DMS53 (cell line): ENCODE results near the gene SERGEF.

ENCODE experiments used
- DNase-seq: peaks from one replicate; lab custom pipeline; 2025; lab: John Stamatoyannopoulos, UW

SERGEF gene

DNA sequence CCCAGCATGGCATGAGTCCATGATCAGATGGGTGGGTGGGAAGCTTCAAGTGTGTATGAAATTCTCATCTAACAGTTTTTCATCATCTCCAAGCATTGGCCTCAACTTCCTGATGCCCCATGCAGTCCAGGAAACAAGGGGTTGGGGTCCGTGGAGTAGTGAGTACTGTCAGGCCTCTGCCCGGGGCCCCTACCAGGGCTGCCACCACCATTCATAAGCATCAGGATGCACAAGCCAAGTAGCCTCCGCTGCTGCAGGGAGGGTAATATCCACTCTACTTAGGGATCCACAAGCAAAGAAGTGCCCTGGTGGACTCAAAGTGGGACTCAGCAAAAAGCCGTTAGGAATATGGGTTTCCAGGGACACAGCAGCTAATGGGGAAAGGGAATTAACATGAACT is 229.0 kb downstream of the SERGEF start:
- DNase-seq = no peak

DNA sequence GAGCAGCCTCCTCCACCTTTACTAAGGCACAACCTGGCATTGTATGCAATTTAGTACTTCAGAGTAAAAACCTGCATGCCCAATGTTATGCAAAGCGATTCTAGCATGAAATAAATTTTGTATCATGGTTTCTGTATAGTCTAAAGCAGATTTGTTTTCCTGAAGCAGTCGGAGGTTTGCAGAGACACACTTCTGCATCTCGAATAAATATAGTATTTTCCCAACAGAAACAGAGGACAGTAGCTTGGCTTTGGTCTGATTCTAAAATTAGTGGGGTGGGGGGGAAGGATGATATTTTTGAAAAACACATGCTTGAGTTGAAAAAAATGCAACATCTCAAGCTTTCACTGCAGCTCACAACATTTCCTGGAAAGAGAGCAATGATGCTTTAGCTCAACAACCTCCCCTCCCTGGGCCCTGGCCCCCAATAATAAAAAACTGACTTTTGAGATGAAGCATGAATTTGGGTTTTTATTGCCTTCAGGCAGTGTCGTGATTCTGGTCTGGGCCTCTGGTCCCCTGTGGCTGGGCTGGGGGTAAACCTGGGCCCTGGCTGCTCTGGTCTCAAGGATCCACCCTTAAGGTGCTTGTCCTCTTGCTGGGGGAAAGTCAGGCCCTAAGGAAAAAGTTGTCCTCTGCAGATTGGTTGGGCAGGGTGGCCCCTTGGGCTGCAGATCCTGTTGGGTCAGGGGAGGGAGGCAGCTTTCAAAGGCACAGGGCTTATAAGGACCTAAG is 230.1 kb downstream of the SERGEF start:
- no peak for DNase-seq

DNA sequence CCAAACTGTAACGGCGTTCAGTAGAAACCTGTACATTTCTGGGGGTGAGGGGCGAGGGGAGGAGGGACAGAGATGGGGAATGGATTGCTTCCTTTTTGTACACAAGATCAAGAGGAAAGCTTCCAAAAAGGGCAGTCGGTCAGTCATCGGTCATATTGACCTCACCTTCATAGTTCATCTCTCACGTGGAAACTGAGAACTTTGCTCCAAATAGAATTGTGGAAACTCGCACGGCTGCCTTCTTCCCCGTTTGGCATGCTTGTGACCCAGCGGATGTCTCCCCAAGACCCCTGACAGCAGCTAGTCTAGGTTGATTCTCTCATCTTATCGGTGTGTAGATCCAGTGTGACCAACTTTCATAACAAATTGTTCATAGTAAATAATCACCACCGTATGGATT is 230.7 kb downstream of the SERGEF start:
- DNase-seq = no peak

DNA sequence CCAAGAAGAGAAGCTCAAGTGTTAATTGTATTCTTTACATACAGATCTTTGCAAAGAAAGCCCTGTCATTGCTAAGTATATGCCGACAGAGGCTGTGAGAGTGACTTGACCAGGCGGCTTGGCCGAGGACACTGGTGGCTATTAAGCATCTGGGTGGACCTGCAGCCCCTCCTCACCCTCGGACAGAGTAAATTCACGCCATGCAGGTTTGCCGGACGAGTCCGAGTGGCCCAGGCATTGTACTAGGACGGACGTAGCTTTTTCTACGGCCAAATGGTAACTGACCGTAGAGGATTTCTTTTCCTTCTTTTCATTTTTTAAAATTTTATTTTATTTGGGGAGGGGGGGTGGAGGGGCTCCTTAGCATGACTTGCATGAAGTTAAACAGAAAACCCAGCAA is 231.2 kb downstream of the SERGEF start:
- DNase-seq = no peak

DNA sequence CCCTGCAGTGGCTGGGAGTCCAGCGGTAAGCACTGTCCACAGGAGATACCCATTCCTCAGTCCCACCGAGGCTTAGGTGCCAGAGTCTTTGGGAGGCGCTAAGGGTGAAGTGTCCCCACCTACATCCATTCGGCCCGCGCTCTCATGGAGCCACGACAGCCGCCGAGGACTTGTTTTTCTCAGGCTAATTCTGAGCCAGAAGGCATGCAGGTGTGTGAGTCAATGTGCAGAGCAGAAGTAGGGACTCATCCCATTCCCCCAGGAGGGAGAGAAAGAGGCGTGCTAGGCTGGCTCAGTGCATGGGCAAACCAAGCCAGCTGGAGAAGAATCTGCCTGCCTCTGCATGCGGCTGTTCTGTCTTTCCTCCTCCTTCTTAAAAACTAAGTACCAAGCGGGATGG is 231.6 kb downstream of the SERGEF start:
- DNase-seq = no peak

DNA sequence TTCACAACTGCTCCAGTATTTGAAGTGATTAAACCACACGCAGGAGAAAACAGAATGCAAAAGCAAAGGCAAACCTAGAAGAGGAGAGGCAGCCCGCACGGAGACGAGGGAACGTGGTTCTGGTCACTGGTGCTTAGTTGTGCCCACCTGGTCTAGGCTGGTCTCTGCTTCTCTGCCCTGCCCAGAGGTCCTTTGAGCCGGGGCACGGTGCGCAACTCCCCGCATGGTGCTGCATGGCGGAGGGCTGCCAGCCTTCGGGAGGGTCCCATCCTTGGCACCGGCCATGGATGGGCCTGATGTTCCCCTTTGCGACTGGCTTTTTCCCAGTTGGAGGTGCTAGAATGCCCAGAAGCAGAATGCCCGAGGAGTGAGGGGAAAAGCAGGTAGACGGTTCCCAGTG is 232.2 kb downstream of the SERGEF start:
- DNase-seq = no peak

DNA sequence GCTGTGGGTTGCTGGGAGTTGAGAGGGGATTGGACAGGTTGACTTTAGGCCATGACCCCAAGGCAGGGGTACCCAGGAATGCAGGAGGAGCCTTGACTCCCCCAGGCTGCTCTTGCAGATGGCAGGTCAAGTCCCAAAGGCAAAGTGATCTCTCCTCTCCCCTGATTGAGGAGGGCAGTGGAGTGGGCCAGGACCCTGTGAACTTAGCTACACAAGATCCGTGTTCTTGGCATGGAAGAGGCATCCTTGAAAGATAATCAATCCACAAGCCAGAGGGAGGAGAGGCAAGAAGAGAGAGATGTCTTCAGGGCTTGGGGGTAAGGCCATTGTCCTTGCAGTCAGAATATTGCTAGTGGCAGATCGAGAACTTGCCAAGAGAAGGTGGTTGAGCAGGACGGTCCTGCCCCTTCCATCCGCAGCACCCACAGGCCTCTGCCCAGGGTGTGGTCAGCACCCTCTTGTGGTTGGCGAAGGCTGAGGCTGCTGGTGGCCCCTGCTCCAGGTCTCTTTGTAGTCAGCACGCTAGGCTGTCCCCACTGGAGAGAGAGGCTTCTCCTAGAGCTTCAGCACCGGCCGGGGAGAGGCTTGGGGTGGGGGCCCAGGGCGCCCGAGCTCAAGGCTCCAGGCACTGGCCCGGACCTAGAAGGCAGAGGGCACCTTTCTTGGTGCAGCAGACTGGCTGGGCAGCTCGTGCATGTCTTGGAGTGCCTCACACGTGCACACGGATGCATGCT is 232.8 kb downstream of the SERGEF start:
- no peak for DNase-seq

DNA sequence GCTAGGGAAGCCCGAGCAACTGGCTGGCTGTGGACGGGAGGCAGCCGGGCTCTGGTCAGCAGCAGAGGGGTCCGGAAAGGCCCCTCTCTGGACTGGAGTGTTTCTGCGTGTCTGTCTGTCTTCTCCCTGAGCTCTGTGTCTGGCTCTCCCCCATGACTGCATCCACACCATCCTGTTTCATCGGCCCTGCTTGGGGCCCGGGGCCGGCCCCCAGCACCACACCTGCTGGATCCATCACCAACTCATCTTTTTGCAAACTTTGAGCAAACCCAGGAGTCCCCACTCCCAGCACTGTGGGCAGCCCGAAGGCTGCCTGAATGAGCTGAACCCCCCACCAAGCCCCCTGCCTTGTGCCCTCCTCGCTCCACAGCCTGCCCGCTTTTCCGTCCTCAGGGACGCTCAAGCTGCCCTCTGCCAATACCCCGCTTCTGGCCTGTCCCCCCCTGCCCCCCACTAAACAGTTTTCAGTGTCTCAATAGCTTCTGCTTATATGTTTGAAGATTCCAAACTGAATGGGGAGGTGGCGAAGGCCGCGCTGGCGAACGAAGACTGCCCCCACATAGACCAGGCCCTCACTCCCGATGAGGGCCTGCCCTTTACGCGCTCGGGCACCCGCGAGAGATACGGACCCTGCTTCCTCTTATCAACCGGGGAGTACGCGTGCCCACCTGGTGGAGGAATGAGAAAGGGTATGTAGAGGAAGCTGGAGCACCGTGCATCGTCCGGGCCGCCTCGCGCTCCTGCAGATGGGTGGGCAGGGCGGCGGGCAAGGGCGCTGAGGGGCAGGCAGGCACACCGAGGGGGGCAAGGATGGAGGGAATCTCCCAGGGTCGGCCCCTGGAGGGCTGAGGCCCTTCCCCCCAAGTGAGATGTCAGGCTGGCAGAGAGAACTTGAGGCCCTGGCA is 233.6 kb downstream of the SERGEF start:
- DNase-seq = no peak

DNA sequence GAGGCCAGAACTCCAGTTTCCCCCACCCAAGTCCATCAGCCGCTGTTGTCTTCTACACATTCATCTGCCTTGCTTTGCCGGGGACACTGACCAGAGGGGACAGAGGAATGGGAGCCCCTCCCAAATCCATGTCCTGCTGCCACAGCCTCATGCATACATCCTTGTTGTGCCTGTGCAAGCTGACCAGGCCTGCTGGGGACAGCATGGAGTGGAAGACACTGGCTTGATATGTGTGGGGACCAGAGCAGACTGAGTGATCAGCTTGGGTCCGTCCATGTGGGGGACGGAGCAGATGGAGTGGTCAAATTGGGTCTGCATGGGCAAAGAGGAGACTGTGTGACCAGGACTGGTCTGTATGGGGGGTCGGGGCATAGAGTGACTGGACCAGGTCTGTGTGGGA is 234.5 kb downstream of the SERGEF start:
- DNase-seq = no peak

DNA sequence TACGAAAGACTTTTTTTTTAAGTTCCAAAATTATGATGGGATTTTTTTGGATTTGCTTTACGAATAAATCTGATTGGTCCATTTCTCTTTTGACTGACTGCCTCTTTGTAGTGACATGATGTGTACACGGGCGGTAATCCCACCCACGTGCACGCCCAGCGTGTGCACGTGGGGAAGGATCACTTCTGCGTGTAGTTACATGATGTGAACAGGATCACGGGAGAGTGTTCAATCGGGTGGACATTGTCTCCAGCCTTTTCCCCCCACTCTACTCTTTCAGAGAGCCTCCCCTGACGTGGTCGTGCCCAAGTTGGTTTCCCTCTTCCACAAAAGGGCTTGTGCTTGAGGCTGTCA is 235.1 kb downstream of the SERGEF start:
- DNase-seq = no peak

DNA sequence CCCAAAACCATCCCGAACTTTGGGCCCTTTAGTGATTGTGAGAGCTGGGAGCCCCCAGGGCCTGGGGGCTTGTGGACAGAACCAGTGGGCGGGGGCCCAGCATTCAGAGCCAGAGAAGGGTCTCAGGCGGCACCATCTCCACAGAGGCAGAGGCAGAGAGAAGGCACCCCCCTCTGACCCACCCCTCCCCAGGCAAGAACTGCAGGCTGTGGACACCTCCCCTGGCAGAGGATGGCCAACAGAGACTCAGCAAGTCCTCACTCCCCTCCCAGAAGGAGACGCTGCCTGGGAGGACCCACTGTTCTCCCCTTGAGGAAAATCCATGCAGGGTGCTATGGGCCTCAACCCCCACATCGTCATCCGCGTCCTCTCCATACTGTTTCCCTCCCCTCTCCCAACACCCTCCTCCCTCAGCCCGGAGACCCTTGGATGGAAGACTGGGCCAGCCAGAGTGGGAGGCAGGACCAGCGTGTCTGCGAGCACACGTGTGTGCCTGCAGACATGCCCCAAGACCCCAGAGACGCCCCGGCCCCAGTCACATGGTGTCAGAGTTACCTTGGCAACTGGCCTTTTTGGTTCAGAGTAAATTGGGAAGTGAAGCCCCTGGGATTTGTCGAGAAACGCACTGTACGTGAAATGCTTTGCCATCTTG is 235.6 kb downstream of the SERGEF start:
- DNase-seq = no peak

DNA sequence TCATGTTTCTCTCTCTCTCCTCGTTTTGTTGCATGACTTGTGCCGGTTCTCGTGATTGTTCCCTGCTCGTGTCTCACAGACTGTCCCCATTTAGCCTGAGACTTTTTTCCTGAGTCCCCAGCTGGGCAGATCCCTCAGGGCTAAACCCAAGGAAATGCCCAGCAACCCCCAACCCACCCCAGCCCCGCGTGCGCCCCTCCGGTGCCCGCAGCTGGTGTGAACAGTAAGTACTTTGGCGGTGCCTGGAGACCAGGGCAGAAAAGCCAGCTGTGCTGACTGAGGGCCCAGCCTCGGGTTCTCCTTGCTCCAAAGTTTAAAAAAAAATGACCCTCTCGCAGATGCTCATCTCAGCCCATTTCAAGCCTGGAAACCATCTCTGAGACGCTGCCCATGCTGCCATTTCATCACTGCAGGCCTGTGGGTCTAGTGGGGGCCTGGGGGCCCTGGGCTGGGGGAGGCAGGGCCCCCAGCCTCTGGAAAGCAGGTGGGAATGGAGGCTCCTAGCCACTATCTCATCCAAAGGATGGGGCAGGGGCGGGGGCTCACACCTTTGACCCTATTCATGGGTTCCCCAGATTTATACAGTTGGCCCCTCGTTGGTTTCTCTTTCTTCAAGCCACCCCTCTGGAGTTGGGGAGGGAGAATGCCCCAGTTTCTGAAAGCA is 236.5 kb downstream of the SERGEF start:
- no peak for DNase-seq

DNA sequence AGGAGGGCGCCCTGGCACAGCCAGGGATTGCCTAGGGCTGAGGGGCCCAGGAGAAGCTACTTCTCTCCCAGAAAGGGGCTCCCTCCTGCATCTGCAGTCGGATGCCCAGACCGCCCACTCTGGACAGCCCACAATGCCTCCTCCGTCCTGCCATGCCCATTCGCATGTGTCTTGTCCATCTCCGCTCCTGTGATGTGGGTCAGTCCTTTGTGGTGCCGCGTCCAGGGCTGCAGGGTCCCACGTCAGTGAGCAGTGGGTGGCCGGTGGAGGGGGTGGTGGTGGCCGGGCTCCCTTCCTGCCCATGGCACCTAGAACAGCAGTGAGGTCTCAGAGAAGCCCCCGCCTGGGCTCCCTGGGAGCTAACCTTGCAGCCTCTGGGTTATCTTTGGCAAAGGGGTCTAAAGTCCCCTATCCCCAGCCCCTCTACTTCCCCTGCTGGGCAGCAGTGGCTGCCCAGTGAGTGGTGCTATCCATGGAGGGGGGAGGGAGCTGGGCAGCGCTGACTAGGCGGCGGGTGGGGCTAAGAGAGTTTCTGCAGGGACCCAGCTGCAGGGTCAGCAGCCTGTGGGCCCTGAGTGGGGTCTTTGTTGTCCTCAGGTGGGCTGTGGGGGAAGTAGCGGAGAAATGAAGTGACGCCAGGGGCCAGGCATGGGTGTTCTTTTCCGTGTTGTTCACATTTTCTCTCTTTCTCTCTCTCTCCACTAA is 237.2 kb downstream of the SERGEF start:
- DNase-seq = no peak

DNA sequence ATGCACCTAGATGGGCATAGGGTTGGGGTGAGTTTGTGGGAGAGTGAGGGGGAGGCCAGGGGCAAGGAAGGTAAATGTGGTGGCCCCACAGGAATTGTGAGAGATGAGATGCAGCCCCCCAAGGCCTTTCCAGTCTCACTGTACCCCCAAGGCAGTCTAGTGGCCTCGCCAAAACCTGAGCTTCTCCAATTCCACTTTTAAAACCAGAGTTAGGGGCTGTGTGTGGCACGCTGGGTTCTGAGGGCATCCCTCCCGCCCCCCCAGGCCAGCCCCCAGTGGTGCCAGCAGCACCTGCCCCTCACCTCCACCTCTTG is 237.9 kb downstream of the SERGEF start:
- DNase-seq = no peak

DNA sequence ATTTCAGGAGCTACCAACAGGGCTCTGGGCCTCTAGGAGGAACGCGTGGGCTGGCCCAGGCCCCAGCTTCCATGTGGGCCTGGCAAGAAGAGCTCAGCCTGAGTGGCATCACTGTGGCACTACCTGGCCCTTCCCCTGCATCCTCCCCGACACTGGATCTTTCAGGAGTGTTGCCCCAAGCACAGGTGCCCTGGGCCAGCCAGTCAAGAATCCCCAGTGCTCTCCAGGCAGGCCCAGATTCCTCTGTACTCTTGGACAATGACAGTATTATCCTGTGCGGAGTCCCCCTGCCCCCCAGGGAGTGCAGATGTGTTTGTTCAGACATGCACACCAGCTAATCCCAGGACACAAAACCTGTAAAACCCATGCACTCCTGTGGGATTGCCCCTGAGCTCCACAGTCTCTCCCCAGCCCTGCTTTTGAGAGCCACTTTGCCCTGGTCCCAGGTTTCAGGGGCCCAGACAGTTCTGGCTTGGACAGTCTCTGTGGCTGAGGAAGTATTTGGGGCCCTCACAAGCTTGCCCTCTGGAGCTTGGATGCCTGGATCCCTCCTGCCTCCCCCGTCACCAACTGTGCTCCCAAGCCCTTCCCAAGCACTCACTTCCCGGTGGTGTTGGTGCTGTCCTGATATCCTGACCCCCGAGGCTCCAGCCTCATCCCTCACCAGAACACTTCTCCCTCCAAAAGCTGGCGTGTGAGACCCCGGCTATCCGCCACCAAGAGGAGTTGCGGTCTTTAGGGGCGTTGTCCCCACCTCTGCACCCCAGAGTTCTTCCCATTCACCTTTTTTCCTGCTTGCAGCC is 238.4 kb downstream of the SERGEF start:
- no peak for DNase-seq

DNA sequence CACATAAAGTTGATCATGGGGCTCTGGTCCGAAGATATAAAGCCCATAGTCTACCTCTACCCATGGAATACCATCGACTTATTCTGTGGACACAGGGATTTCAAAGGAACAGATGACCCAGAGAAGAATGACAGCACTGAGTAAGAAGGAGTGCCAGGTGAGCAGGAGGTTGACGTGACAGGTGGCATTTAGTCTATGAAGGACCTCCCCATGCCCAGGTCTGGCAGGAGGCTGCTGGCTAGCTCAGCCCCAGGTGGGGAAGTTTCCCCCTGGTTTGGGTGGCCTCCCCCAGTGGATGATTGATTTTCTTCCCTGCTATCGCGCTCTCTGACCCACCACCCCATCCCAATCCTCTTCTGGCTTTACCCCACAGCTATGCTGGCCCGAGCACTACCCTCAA is 239.2 kb downstream of the SERGEF start:
- DNase-seq = no peak

DNA sequence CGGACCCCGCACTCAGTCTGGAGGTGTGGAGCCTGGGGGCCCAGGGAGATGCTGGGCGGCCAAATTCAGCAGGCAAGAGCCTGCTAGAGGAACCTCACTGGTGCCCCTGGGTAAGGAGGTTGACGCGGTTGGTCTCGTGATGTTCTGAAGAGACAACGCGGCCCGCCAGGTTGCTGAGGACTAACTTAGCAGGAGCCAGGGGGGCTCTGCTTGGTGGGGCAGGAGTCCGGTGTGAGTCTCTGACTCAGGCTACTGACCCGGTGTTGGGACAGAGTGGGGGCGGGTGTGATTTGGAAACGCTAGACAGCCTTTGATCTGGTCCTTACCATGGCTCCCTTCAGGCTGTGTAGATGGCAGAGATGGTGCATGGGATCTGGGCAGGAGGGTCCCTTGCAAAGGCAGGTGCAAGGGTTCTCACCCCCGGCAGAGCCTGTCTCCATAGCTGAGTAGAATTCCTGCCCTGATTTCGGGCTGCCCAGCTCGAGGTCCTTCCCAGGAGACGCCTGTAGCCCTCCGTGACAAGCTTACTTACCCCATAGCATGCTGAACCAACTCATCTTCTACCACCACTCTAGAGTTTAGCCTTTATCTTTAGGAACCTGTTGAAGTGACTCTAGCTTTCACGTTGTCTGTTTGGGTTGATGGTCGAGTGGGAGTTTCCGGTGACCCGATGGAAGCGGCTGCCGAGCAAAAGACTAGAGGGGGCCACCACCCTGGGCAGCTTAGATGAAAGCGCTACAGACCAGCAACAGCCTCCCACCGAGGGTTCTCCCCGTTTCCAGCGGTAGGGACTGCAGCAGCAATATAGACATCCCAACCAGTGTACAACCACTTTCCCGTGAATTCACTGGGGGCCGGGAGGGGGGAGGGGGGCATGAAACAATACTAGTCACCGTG is 239.9 kb downstream of the SERGEF start:
- no peak for DNase-seq

DNA sequence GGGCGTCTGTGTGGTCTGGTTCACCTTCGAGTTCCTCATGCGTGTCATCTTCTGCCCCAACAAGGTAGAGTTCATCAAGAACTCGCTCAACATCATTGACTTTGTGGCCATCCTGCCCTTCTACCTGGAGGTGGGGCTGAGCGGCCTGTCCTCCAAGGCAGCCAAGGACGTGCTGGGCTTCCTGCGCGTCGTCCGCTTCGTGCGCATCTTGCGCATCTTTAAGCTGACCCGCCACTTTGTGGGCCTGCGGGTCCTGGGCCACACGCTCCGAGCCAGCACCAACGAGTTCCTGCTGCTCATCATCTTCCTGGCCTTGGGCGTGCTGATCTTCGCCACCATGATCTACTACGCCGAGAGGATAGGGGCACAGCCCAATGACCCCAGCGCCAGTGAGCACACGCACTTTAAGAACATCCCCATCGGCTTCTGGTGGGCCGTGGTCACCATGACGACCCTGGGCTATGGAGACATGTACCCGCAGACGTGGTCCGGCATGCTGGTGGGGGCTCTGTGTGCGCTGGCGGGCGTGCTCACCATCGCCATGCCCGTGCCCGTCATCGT is 240.9 kb downstream of the SERGEF start:
- no peak for DNase-seq

DNA sequence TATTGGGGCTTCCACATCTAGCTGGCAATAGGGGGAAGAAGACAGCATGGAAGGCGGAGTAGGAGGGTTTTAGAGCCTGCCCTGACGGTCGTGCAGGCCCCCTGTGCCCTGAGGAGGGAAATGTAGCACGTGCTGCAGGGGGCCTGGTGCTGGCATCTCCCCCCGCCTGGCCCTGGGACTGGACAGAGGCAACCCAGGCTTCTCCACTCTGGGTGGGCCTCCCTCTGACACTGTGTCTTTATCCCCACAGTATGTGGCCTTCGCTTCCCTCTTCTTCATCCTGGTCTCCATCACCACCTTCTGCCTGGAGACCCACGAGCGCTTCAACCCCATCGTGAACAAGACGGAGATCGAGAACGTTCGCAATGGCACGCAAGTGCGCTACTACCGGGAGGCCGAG is 241.4 kb downstream of the SERGEF start:
- no peak for DNase-seq
